ENCODE measurements around the gene METTL25. TPM values are rescaled to one million over a fixed set of nuclear protein-coding genes. Genes with fewer than 3 reads are reported as not detected.

The METTL25 gene
- total RNA-seq, 1 experiment from 2014 or later: 3.5 TPM

DNA sequence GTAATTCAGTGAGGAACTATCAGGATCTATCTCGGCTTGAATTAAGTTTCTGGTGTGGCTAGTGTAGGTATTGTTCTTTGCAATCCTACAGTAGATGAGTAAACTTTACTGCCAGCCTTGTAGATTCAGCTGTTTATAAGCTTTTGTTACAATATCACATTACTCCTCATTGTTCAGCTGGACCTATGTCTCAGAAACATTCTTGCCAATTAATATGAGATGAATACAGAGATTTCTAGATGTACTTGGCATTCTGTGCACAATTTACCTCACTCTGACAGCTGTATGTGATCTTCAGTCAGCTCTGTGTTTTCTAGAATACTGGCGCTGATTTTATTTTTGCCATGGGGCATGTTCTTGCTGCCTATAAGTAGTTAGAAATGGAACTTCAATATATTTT, 55.7 kb downstream of the METTL25 start:
- no peak overlapping the region for H3K4me3 ChIP-seq (ENCODE audit: low read depth in 2 of 2, low read length in 2 of 2)
- no peak for ATAC-seq
- CTCF ChIA-PET: no interaction called here
- in situ Hi-C loops (cut with HindIII; ENCODE audit: low pct_unique_long_range_greater_than_20kb, low sequenced_read_pairs) (no loop called here), intact Hi-C loops (cut with micrococcal nuclease; ENCODE audit: unreplicated experiment) (no loop called here)
- no peaks in the 10 kb centered on the region for H3K4me1 ChIP-seq (ENCODE audit: control insufficient read depth, insufficient read depth, low read length)
- no peak for DNase-seq (ENCODE audit: low read depth, low spot score)
- no peaks in the 10 kb centered on the region; the same call in 1 of the 2 replicates for H3K36me3 ChIP-seq (ENCODE audit: control insufficient read depth, insufficient read depth, low read length)
- H3K9me3 ChIP-seq (ENCODE audit: control insufficient read depth, insufficient read depth, low read depth, low read length): no peaks in the 10 kb centered on the region
- BruUV-seq (replicated peaks): no TSS peak
- POLR2A ChIA-PET: no interaction called here
- no peak overlapping the region for H3K27ac ChIP-seq (ENCODE audit: low read length)
- no peaks in the 10 kb centered on the region for H3K27me3 ChIP-seq (ENCODE audit: control insufficient read depth, insufficient read depth, low read length)
- TF ChIP-seq, protein P1, sequence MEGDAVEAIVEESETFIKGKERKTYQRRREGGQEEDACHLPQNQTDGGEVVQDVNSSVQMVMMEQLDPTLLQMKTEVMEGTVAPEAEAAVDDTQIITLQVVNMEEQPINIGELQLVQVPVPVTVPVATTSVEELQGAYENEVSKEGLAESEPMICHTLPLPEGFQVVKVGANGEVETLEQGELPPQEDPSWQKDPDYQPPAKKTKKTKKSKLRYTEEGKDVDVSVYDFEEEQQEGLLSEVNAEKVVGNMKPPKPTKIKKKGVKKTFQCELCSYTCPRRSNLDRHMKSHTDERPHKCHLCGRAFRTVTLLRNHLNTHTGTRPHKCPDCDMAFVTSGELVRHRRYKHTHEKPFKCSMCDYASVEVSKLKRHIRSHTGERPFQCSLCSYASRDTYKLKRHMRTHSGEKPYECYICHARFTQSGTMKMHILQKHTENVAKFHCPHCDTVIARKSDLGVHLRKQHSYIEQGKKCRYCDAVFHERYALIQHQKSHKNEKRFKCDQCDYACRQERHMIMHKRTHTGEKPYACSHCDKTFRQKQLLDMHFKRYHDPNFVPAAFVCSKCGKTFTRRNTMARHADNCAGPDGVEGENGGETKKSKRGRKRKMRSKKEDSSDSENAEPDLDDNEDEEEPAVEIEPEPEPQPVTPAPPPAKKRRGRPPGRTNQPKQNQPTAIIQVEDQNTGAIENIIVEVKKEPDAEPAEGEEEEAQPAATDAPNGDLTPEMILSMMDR (IDR thresholded peaks at IDR 0.05): no peak
- TF ChIP-seq POLR2AphosphoS5 (IDR thresholded peaks at IDR 0.05; ENCODE audit: low read depth, low read length) (no peak), REST (IDR thresholded peaks at IDR 0.05; ENCODE audit: insufficient read depth in 1 of 2, low read depth in 2 of 2, low read length in 1 of 2) (no peak), SIN3A (IDR thresholded peaks at IDR 0.05; ENCODE audit: borderline replicate concordance, insufficient read depth, low read depth, low read length) (no peak), TCF7L2 (IDR thresholded peaks at IDR 0.05; ENCODE audit: low read depth, low read length) (no peak)

- CTCF ChIA-PET: no interaction called here
- POLR2A ChIA-PET: no interaction called here
- DNase-seq (ENCODE audit: low read depth, low spot score) (no peak), ATAC-seq (no peak)
- in situ Hi-C loops (cut with HindIII; ENCODE audit: low pct_unique_long_range_greater_than_20kb, low sequenced_read_pairs) (no loop called here), intact Hi-C loops (cut with micrococcal nuclease; ENCODE audit: unreplicated experiment) (no loop called here)
- Histone ChIP-seq H3K36me3 (ENCODE audit: control insufficient read depth, insufficient read depth, low read length) (no peaks in the 10 kb centered on the region; the same call in 1 of the 2 replicates), H3K4me1 (ENCODE audit: control insufficient read depth, insufficient read depth, low read length) (no peaks in the 10 kb centered on the region), H3K9me3 (ENCODE audit: control insufficient read depth, insufficient read depth, low read depth, low read length) (no peaks in the 10 kb centered on the region), H3K27me3 (ENCODE audit: control insufficient read depth, insufficient read depth, low read length) (no peaks in the 10 kb centered on the region), H3K4me3 (ENCODE audit: low read depth in 2 of 2, low read length in 2 of 2) (no peak overlapping the region), H3K27ac (ENCODE audit: low read length) (no peak overlapping the region)
- TF ChIP-seq SIN3A (IDR thresholded peaks at IDR 0.05; ENCODE audit: borderline replicate concordance, insufficient read depth, low read depth, low read length) (no peak), POLR2AphosphoS5 (IDR thresholded peaks at IDR 0.05; ENCODE audit: low read depth, low read length) (no peak), TCF7L2 (IDR thresholded peaks at IDR 0.05; ENCODE audit: low read depth, low read length) (no peak), REST (IDR thresholded peaks at IDR 0.05; ENCODE audit: insufficient read depth in 1 of 2, low read depth in 2 of 2, low read length in 1 of 2) (no peak)
- TF ChIP-seq, protein P1 (IDR thresholded peaks at IDR 0.05): no peak
- BruUV-seq (replicated peaks): no TSS peak
Measured at GRCh38 chr12:82414926-82415325, 56.6 kb downstream of the METTL25 start.
